ENCODE results near the gene ACTL6A.
A peak's percentile ranks its signal among the peaks of the same experiment; 100 is the strongest.

The ACTL6A gene

DNA sequence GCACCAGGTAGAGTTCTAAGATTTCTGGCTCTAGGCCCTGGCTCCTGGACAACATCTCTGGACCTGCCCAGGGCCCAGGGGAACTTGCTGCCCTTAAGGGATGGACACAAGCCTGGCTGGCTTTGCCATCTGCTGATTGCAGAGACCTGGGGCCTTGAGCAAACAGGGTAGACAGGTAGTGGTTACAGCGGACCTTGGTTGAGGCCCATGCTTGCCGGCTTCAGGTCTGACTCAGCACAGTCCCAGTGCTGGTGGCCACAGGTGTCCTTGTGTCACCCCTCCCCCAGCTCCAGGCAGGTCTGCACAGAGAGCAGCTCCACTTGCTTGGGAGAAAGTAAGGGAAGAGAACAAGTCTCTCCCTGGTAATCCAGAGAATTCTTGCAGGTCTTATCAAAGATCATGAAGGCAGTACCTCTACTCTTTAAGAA, 15.9 kb upstream of the ACTL6A start:
- H3K9ac ChIP-seq (ENCODE audit: low read depth, low read length, poor library complexity, severe bottlenecking): no peak overlapping the region
- no peak overlapping the region for H2AFZ ChIP-seq (ENCODE audit: low read length)
- H3K79me2 ChIP-seq (ENCODE audit: insufficient read depth, low read length): no peaks in the 10 kb centered on the region
- H3K27me3 ChIP-seq (ENCODE audit: insufficient read depth, low read length, poor library complexity, severe bottlenecking): no peaks in the 10 kb centered on the region
- H3K4me1 ChIP-seq (ENCODE audit: insufficient read depth, low read length, poor library complexity, severe bottlenecking): no peaks in the 10 kb centered on the region
- no peaks in the 10 kb centered on the region for H3K36me3 ChIP-seq (ENCODE audit: insufficient read depth, low read length)
- H3K4me3 ChIP-seq (ENCODE audit: low read length, poor library complexity, severe bottlenecking): no peak overlapping the region
- H4K20me1 ChIP-seq (ENCODE audit: insufficient read depth, low read length, poor library complexity, severe bottlenecking): no peaks in the 10 kb centered on the region
- TF ChIP-seq EZH2phosphoT487 (IDR thresholded peaks at IDR 0.05; ENCODE audit: borderline replicate concordance): no peak
- TF ChIP-seq, protein P1, sequence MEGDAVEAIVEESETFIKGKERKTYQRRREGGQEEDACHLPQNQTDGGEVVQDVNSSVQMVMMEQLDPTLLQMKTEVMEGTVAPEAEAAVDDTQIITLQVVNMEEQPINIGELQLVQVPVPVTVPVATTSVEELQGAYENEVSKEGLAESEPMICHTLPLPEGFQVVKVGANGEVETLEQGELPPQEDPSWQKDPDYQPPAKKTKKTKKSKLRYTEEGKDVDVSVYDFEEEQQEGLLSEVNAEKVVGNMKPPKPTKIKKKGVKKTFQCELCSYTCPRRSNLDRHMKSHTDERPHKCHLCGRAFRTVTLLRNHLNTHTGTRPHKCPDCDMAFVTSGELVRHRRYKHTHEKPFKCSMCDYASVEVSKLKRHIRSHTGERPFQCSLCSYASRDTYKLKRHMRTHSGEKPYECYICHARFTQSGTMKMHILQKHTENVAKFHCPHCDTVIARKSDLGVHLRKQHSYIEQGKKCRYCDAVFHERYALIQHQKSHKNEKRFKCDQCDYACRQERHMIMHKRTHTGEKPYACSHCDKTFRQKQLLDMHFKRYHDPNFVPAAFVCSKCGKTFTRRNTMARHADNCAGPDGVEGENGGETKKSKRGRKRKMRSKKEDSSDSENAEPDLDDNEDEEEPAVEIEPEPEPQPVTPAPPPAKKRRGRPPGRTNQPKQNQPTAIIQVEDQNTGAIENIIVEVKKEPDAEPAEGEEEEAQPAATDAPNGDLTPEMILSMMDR (conservative IDR thresholded peaks at IDR 0.05; ENCODE audit: low read length): no peak
- no peaks in the 10 kb centered on the region for H3K9me2 ChIP-seq (replicated peaks; ENCODE audit: low read depth, low read length)
- no peaks in the 10 kb centered on the region for H3F3A ChIP-seq (ENCODE audit: low read depth)
- no peak overlapping the region for H3K4me2 ChIP-seq (ENCODE audit: low read depth, low read length, poor library complexity, severe bottlenecking)
- H3K9me3 ChIP-seq (ENCODE audit: insufficient read depth, low read depth, low read length): no peaks in the 10 kb centered on the region

DNA sequence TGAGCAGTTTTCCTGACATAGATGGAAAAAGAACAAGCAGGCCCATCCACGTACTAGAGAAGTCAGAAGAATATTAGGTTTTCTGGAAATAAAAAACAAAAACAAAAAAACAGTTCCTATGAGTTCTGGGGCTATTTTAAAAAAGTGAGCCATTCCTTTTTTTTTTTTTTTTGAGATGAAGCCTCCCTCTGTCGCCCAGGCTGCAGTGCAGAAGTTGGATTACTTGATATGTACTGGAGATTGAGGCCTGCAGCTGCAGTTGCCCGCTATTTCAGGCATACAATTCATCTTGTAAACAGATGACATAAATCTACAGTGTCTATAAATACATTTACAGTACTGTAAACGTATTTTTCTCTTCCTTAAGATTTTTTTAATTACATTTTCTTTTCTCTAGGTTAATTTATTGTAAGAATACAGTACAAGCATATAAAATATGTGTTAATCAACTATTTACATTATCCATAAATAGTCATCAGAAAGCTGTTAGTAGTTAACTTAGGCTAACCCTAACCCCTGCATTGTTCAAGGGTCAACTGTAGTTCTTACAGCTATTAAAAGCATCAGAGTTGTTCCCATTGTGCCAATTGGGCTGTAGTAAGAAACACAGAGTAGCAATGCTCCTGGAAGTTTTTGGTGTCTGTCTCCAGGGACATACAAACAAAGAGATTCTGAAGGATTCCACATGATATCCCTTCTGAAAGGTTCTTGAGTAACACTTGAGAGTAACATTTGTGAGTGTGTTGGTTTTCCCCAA, 11.2 kb upstream of the ACTL6A start:
- no peaks in the 10 kb centered on the region for H3K4me1 ChIP-seq (ENCODE audit: insufficient read depth, low read length, poor library complexity, severe bottlenecking)
- no peaks in the 10 kb centered on the region for H3K36me3 ChIP-seq (ENCODE audit: insufficient read depth, low read length)
- no peak overlapping the region for H2AFZ ChIP-seq (ENCODE audit: low read length)
- H3K4me2 ChIP-seq (ENCODE audit: low read depth, low read length, poor library complexity, severe bottlenecking): no peak overlapping the region
- no peaks in the 10 kb centered on the region for H3K79me2 ChIP-seq (ENCODE audit: insufficient read depth, low read length)
- H3K27me3 ChIP-seq (ENCODE audit: insufficient read depth, low read length, poor library complexity, severe bottlenecking): no peaks in the 10 kb centered on the region
- no peak for TF ChIP-seq EZH2phosphoT487 (IDR thresholded peaks at IDR 0.05; ENCODE audit: borderline replicate concordance)
- TF ChIP-seq, protein P1 (conservative IDR thresholded peaks at IDR 0.05; ENCODE audit: low read length): no peak
- H4K20me1 ChIP-seq (ENCODE audit: insufficient read depth, low read length, poor library complexity, severe bottlenecking): no peaks in the 10 kb centered on the region
- no peak overlapping the region for H3K4me3 ChIP-seq (ENCODE audit: low read length, poor library complexity, severe bottlenecking)
- no peaks in the 10 kb centered on the region for H3F3A ChIP-seq (ENCODE audit: low read depth)
- H3K9ac ChIP-seq (ENCODE audit: low read depth, low read length, poor library complexity, severe bottlenecking): no peak overlapping the region
- H3K9me3 ChIP-seq (ENCODE audit: insufficient read depth, low read depth, low read length): no peaks in the 10 kb centered on the region
- H3K9me2 ChIP-seq (replicated peaks; ENCODE audit: low read depth, low read length): no peaks in the 10 kb centered on the region

DNA sequence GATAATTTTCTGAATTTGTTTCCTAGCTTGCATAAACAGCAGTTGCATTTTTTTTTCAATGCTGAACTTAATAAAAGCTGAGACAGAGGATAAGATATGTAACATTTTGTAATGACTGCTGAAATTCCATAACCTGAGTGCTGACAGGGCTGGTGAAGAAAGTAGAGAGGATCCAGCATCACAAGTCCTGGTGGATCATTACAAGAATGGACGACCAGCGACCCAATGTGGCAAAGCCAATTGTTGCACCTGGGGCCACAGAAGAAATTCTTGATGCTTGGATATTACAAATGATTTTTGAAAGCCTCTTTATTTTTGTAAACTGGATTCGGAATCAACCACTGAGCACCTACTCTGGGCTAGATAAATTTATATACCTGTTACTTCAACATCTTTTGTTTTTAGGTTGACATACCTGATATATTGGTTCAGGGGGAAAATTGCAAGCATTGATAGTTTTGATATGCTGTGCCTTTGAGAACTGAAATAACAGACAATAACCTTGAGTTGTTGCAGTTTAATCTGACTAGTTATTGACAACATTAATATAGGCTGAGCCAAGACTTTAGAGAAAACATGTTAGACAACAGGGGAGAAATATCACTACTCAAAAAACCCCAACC, 3.9 kb upstream of the ACTL6A start:
- TF ChIP-seq, protein P1 (conservative IDR thresholded peaks at IDR 0.05; ENCODE audit: low read length): peak; percentile 91
- no peak for TF ChIP-seq EZH2phosphoT487 (IDR thresholded peaks at IDR 0.05; ENCODE audit: borderline replicate concordance)
- Histone ChIP-seq H3K4me2 (ENCODE audit: low read depth, low read length, poor library complexity, severe bottlenecking) (no peak overlapping the region), H2AFZ (ENCODE audit: low read length) (peak overlapping the region; percentile 86), H3K9ac (ENCODE audit: low read depth, low read length, poor library complexity, severe bottlenecking) (no peak overlapping the region), H4K20me1 (ENCODE audit: insufficient read depth, low read length, poor library complexity, severe bottlenecking) (peaks cover 4% of the 10 kb centered on the region), H3K36me3 (ENCODE audit: insufficient read depth, low read length) (no peaks in the 10 kb centered on the region), H3K9me2 (replicated peaks; ENCODE audit: low read depth, low read length) (no peaks in the 10 kb centered on the region), H3K4me1 (ENCODE audit: insufficient read depth, low read length, poor library complexity, severe bottlenecking) (peaks cover 11% of the 10 kb centered on the region), H3F3A (ENCODE audit: low read depth) (no peaks in the 10 kb centered on the region), H3K27me3 (ENCODE audit: insufficient read depth, low read length, poor library complexity, severe bottlenecking) (no peaks in the 10 kb centered on the region), H3K79me2 (ENCODE audit: insufficient read depth, low read length) (peaks cover 7% of the 10 kb centered on the region), H3K9me3 (ENCODE audit: insufficient read depth, low read depth, low read length) (no peaks in the 10 kb centered on the region), H3K4me3 (ENCODE audit: low read length, poor library complexity, severe bottlenecking) (no peak overlapping the region)

All from Loucy (cell line).